Measurements from ENCODE around the gene RBM38.

DNA sequence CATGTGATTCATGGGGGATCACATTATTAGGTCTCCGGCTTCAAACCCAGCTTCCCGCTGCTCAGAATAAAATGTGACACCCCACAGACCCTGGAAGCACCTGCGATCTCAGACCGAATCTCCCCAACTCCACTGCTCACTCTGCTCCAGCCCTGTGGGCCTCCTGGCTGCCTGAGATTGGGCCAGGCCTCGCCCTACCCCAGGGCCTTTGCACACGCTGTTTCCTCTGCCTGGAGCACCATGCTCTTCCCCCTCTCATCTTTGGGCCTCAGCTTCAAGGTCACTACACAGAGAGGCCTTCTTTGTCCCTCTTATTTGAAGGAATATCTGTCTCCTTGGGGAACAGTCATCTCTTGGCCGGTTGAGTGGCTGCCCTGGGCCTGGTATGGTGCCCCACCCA lies 48.8 kb downstream of the RBM38 start:
- TF ChIP-seq POLR2AphosphoS5 (IDR thresholded peaks at IDR 0.05; ENCODE audit: borderline replicate concordance, low read depth, low read length) (no peak), EZH2 (IDR thresholded peaks at IDR 0.05) (no peak), FOXP2 (optimal IDR thresholded peaks at IDR 0.05; ENCODE audit: control extremely low read depth, extremely low read length, insufficient read depth) (no peak)

Measured in SK-N-MC (cell line).